Stimulated activated CD4-positive, alpha-beta T cell treated with anti-CD3 and anti-CD28 coated beads, Interleukin-4, amount 100 ng/mL, for 4 hours (primary cell): ENCODE results near the gene SPATA13.
"Not testable (repeated sequence)": the region's sequence is repeated elsewhere in the genome, so short reads cannot be mapped to it uniquely, and the experiment has no call there.

Experiments used
- DNase-seq, 2 experiments: peaks; one replicate each; pipeline ENCODE4 v3.0.0-alpha.2; 2020

The SPATA13 gene

GRCh38 chr13:24160458-24161009, at the start of gene SPATA13:
SPATA13 (plus strand) TSS chr13:24160720; CDS start chr13:24222930, 62,210 bp downstream.
- peak; percentile 89 to 97 for DNase-seq

GRCh38 chr13:24112791-24113190, 47.7 kb upstream of the SPATA13 start:
- no peak for DNase-seq

GRCh38 chr13:24115671-24116070, 44.8 kb upstream of the SPATA13 start:
- no peak for DNase-seq

- no peak for DNase-seq
Measured at GRCh38 chr13:24116131-24116530, 44.4 kb upstream of the SPATA13 start.

GRCh38 chr13:24118576-24118975, 41.9 kb upstream of the SPATA13 start:
- no peak for DNase-seq

GRCh38 chr13:24119626-24120508, 40.7 kb upstream of the SPATA13 start:
- no peak for DNase-seq

GRCh38 chr13:24122045-24122444, 38.5 kb upstream of the SPATA13 start:
- DNase-seq = not testable (repeated sequence)

- DNase-seq = no peak
Measured at GRCh38 chr13:24122569-24122968, 38.0 kb upstream of the SPATA13 start.

- DNase-seq = no peak
Measured at GRCh38 chr13:24123761-24124160, 36.8 kb upstream of the SPATA13 start.

GRCh38 chr13:24124789-24125476, 35.6 kb upstream of the SPATA13 start:
- DNase-seq = no peak

- no peak for DNase-seq
Measured at GRCh38 chr13:24127116-24127631, 33.3 kb upstream of the SPATA13 start.

- no peak for DNase-seq
Measured at GRCh38 chr13:24128112-24128511, 32.4 kb upstream of the SPATA13 start.

- no peak for DNase-seq
Measured at GRCh38 chr13:24128962-24129361, 31.6 kb upstream of the SPATA13 start.

- no peak for DNase-seq
Measured at GRCh38 chr13:24129914-24130774, 30.4 kb upstream of the SPATA13 start.

GRCh38 chr13:24131749-24132148, 28.8 kb upstream of the SPATA13 start:
- no peak for DNase-seq

- no peak for DNase-seq
Measured at GRCh38 chr13:24133021-24133795, 27.3 kb upstream of the SPATA13 start.

GRCh38 chr13:24134231-24134630, 26.3 kb upstream of the SPATA13 start:
- DNase-seq = no peak

- no peak for DNase-seq
Measured at GRCh38 chr13:24134757-24135156, 25.8 kb upstream of the SPATA13 start.

- DNase-seq = no peak
Measured at GRCh38 chr13:24135674-24136300, 24.7 kb upstream of the SPATA13 start.

- no peak for DNase-seq
Measured at GRCh38 chr13:24138911-24139310, 21.6 kb upstream of the SPATA13 start.

GRCh38 chr13:24141333-24141910, 19.1 kb upstream of the SPATA13 start:
- no peak for DNase-seq
